Aorta (tissue), 5 donors: Measurements from ENCODE around the gene DIAPH2. TPM values are rescaled to one million over a fixed set of nuclear protein-coding genes. Genes with fewer than 3 reads are reported as not detected.
"Not testable (repeated sequence)": the region's sequence is repeated elsewhere in the genome, so short reads cannot be mapped to it uniquely, and the experiment has no call there.

Source experiments
- ATAC-seq: fragments of 200-7000 bp; cut with Tn5 transposase; one replicate; pipeline ENCODE4 v1.9.1; 2022; ENCODE audit warnings: moderate library complexity; ENCODE audit not compliant: low FRiP score
- DNase-seq, 2 donors: peaks; one replicate each; pipeline ENCODE4 v3.0.0-alpha.2; 2020
- H3K27ac ChIP-seq, 2 donors: one replicate each; pipeline ENCODE4 v1.5.1; 2013; ENCODE audit warnings: low read length in 2 of 2, mild to moderate bottlenecking in 2 of 2, moderate library complexity in 2 of 2, control low read depth in 1 of 2, inconsistent platforms in 1 of 2, low read depth in 1 of 2
- H3K27me3 ChIP-seq, 2 donors: one replicate each; pipeline ENCODE4 v1.6.1; 2013; ENCODE audit warnings: control low read depth in 1 of 2, low read length in 1 of 2, mild to moderate bottlenecking in 1 of 2, moderate library complexity in 1 of 2; ENCODE audit not compliant: insufficient read depth in 2 of 2, control insufficient read depth in 1 of 2
- H3K36me3 ChIP-seq, 2 donors: one replicate each; pipeline ENCODE4 v1.6.1; 2013; ENCODE audit warnings: control low read depth in 1 of 2, low read length in 1 of 2, mild to moderate bottlenecking in 1 of 2; ENCODE audit not compliant: insufficient read depth in 2 of 2, control insufficient read depth in 1 of 2
- H3K4me1 ChIP-seq, 2 donors: one replicate each; pipeline ENCODE4 v1.6.1; 2013; ENCODE audit warnings: low read length in 2 of 2, control low read depth in 1 of 2, mild to moderate bottlenecking in 1 of 2, moderate library complexity in 1 of 2; ENCODE audit not compliant: insufficient read depth in 2 of 2, control insufficient read depth in 1 of 2
- H3K4me3 ChIP-seq, 2 donors: one replicate each; pipeline ENCODE4 v1.5.1; 2013; ENCODE audit warnings: low read length in 2 of 2, control low read depth in 1 of 2, mild to moderate bottlenecking in 1 of 2
- H3K9me3 ChIP-seq: one replicate; pipeline ENCODE4 v1.6.1; 2013; ENCODE audit warnings: mild to moderate bottlenecking, low read length; ENCODE audit not compliant: control insufficient read depth
- WGBS, 2 donors: extraction: QIAGEN DNeasy Blood & Tissue Kit; methylation state at CpG; one replicate each; pipeline ENCODE4 v1.1.7; 2013; 5-methylcytosine and 5-hydroxymethylcytosine counted together
- intact Hi-C, 2 donors: fragments of 100-400 bp; cut with DNase I; formaldehyde crosslinking; loops; one replicate each; pipeline versions ENCODE4 v1.14.2 to v1.15.0; 2022
- polyA plus RNA-seq, 2 donors: library from polyadenylated mRNA; stranded (reverse); fragments of 200-250 nt; gene quantifications; one replicate each; pipeline ENCODE4 v1.2.3, GENCODE V29; 2013
- total RNA-seq, 2 donors: library from RNA; stranded (reverse); fragmentation: NEBNext Ultra II Directional; extraction: Animal tissue kit (Norgen Biotek cat#: 25700); gene quantifications; one replicate each; pipeline ENCODE4 v1.2.1, GENCODE V29; 2021
- donor health status: healthy with polysubstance abuse.
- donor health status: Bipolar disorder and iron deficiency.
- donor health status: DM: no; HTN: no; CAD: no.
- donor health status: DM: no; HTN: no; CAD: no.
- donor health status: DM: yes; HTN: yes; CAD: no.

Gene DIAPH2
- total and polyA plus RNA-seq, 4 donors: 6.5 to 48.4 (median 29.9) TPM

DNA sequence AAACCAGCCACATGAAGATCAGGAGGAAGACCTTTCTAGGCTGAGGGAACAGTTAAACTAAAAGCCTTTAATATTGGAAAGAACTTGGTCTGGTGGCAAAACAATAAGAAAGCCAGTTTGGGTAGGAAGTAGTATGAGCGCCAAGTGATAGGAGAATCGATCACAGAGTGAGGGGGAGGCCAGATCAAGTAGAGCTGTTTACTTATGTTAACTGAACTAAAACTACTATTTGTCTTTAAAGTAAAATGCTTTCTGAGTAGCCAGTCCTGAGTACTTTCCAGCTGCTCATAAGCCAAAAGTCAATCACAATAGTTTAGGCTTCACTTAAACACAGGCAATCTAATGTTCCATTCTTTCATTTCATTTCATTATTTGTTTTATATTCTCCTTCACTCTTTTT, 136.3 kb downstream of the DIAPH2 start:
- Histone ChIP-seq H3K4me3 (no peak overlapping the region), H3K36me3 (no peaks in the 10 kb centered on the region), H3K4me1 (no peaks in the 10 kb centered on the region), H3K9me3 (no peaks in the 10 kb centered on the region), H3K27me3 (no peaks in the 10 kb centered on the region), H3K27ac (no peak overlapping the region)
- 40 to 61% methylated on average over 2 of the region's 2 CpGs for WGBS, 2 donors
- no peak for ATAC-seq
- no peak for DNase-seq
- intact Hi-C loops: no loop called here

GRCh38 chrX:96824166-96824565, 139.5 kb downstream of the DIAPH2 start:
- 86 to 97% methylated on average over 3 of the region's 3 CpGs for WGBS, 2 donors
- no peaks in the 10 kb centered on the region for H3K4me1 ChIP-seq
- H3K27me3 ChIP-seq: no peaks in the 10 kb centered on the region
- DNase-seq (no peak), ATAC-seq (no peak)
- intact Hi-C loops: no loop called here
- H3K4me3 ChIP-seq: no peak overlapping the region
- H3K27ac ChIP-seq: no peak overlapping the region
- no peaks in the 10 kb centered on the region for H3K9me3 ChIP-seq
- no peaks in the 10 kb centered on the region for H3K36me3 ChIP-seq

DNA sequence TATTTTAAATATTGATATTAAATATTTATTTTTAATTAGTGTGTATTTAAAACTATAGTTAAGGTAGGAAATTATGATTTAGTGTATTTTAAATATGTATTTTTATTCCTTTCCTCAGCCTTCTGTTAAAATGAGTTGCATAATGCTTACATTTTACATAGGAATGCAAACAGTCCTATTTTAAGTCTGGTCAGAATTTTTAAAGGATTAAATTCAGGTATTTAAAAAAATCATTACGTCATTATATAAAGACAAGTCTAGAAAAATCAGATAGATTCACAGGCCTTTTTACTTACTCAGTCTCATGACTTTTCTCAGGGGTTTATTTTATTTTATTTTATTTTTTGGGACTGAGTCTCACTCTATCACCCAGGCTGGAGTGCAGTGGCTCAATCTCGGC, 148.7 kb downstream of the DIAPH2 start:
- no peak for ATAC-seq
- DNase-seq: no peak
- Histone ChIP-seq H3K4me3 (no peak overlapping the region), H3K36me3 (no peaks in the 10 kb centered on the region), H3K9me3 (no peaks in the 10 kb centered on the region), H3K27ac (no peak overlapping the region), H3K27me3 (no peaks in the 10 kb centered on the region), H3K4me1 (no peaks in the 10 kb centered on the region)
- intact Hi-C loops: no loop called here
- WGBS, 2 donors: 62 to 67% methylated on average over 2 of the region's 2 CpGs

GRCh38 chrX:96834137-96834536, 149.5 kb downstream of the DIAPH2 start:
- Histone ChIP-seq H3K4me1 (no peaks in the 10 kb centered on the region), H3K36me3 (no peaks in the 10 kb centered on the region), H3K9me3 (no peaks in the 10 kb centered on the region), H3K27me3 (no peaks in the 10 kb centered on the region), H3K27ac (no peak overlapping the region), H3K4me3 (no peak overlapping the region)
- 63 to 74% methylated on average over 1 of the region's 1 CpG for WGBS, 2 donors
- no peak for ATAC-seq
- no peak for DNase-seq
- intact Hi-C loops: no loop called here

DNA sequence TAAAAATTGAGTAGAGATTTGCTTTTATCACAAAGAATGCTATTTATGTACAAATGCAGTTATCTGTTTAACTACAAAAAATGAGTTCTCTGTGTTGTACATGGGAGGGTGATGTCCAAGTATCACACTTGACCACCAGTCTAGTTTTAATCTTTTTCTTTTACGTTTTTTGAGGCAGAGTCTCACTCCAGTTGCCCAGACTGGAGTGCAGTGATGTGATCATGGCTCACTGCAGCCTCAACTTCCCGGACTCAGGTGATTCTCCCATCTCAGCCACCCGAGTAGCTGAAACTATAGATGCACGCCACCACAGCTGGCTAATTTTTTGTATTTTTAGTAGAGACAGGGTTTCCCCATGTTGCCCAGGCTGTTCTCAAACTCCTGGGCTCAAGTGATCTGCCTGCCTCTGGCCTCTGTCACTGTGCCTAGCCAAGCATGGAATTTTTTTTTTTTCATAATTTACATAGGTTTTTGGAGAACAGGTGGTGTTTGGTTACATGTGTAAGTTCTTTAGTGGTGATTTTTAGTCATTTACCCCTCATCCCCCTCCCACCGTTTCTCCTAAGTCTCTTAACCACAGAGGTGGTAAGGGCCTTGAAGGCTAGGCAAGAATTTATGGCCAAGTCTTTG, 151.1 kb downstream of the DIAPH2 start:
- 75 to 87% methylated on average over 5 of the region's 5 CpGs for WGBS, 2 donors
- ATAC-seq (no peak), DNase-seq (no peak)
- Histone ChIP-seq H3K4me3 (no peak overlapping the region), H3K27ac (no peak overlapping the region), H3K4me1 (no peaks in the 10 kb centered on the region), H3K27me3 (no peaks in the 10 kb centered on the region), H3K9me3 (no peaks in the 10 kb centered on the region), H3K36me3 (no peaks in the 10 kb centered on the region)
- intact Hi-C loops: no loop called here

GRCh38 chrX:96837808-96838207, 153.2 kb downstream of the DIAPH2 start:
- no peaks in the 10 kb centered on the region for H3K36me3 ChIP-seq
- no peaks in the 10 kb centered on the region for H3K9me3 ChIP-seq
- no peaks in the 10 kb centered on the region for H3K4me1 ChIP-seq
- DNase-seq: no peak
- ATAC-seq: no peak
- intact Hi-C loops: no loop called here
- H3K27ac ChIP-seq: no peak overlapping the region
- 47 to 62% methylated on average over 3 of the region's 3 CpGs for WGBS, 2 donors
- H3K27me3 ChIP-seq: no peaks in the 10 kb centered on the region
- no peak overlapping the region for H3K4me3 ChIP-seq

GRCh38 chrX:96838537-96838936, 153.9 kb downstream of the DIAPH2 start:
- ATAC-seq (no peak), DNase-seq (no peak)
- Histone ChIP-seq H3K27ac (no peak overlapping the region), H3K27me3 (no peaks in the 10 kb centered on the region), H3K9me3 (no peaks in the 10 kb centered on the region), H3K36me3 (no peaks in the 10 kb centered on the region), H3K4me3 (no peak overlapping the region), H3K4me1 (no peaks in the 10 kb centered on the region)
- WGBS, 2 donors: 50 to 67% methylated on average over 1 of the region's 1 CpG
- intact Hi-C loops: no loop called here

GRCh38 chrX:96841325-96841724, 156.7 kb downstream of the DIAPH2 start:
- 41 to 55% methylated on average over 1 of the region's 1 CpG for WGBS, 2 donors
- Histone ChIP-seq H3K4me3 (no peak overlapping the region), H3K27me3 (no peaks in the 10 kb centered on the region), H3K27ac (no peak overlapping the region), H3K4me1 (no peaks in the 10 kb centered on the region), H3K36me3 (no peaks in the 10 kb centered on the region), H3K9me3 (no peaks in the 10 kb centered on the region)
- DNase-seq (no peak), ATAC-seq (no peak)
- intact Hi-C loops: no loop called here

- H3K4me1 ChIP-seq, DNase-seq, H3K27ac ChIP-seq, H3K36me3 ChIP-seq, H3K9me3 ChIP-seq, intact Hi-C loops, H3K4me3 ChIP-seq, H3K27me3 ChIP-seq, ATAC-seq: not testable (repeated sequence)
- WGBS, 2 donors: 53 to 92% methylated on average over 3 of the region's 3 CpGs
Measured at GRCh38 chrX:96841866-96842265, 157.2 kb downstream of the DIAPH2 start.
